ENCODE data around the gene PHF14.

PHF14 gene

GRCh38 chr7:11212816-11213215, 239.1 kb downstream of the PHF14 start:
- no peak for DNase-seq

- DNase-seq, result no peak
These were observed 239.6 kb downstream of the PHF14 start for GRCh38 chr7:11213266-11213665.

- no peak for DNase-seq
These were observed 242.6 kb downstream of the PHF14 start for GRCh38 chr7:11216276-11216675.

- DNase-seq, result no peak
These were observed 244.3 kb downstream of the PHF14 start for GRCh38 chr7:11217848-11218565.
